ENCODE data around the gene USP24. TPM values are rescaled to one million over a fixed set of nuclear protein-coding genes. Genes with fewer than 3 reads are reported as not detected.

Gene USP24
- polyA plus RNA-seq, 2 donors = 7.4 to 7.6 TPM

DNA sequence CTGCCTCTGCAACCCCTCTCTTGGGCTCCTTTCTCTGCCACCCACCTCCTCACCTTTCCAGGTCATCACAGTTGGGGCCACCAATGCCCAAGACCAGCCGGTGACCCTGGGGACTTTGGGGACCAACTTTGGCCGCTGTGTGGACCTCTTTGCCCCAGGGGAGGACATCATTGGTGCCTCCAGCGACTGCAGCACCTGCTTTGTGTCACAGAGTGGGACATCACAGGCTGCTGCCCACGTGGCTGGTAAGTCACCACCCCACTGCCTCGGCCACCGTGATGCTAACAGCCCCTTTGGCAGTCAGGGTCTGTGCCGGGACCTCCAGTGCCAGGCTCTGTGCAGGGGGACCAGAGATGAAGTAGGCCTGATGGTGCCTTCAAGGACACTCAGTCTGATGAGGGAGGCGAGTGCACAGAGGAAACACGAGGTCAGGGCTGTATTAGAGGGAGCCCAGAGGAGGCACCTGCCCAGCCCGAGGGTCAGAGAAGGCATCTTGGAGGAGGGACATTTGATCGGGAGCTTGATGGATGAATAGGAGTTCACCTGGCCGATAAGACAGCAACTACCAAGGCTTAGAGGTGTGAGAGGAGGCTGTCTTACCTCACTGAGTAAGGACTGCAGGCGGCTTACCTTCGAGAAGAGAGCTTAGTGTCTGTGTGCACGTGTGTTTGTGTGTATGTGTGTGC is 157.8 kb downstream of the USP24 start:
- 91 to 92% methylated on average over 15 of the region's 15 CpGs for WGBS, 2 donors
- H3K4me3 ChIP-seq (ENCODE audit: low read depth in 1 of 2, low read length in 2 of 2) = no peak overlapping the region
- no peaks in the 10 kb centered on the region for H3K9me3 ChIP-seq (ENCODE audit: control insufficient read depth in 2 of 2, insufficient read depth in 1 of 2, low read depth in 1 of 2, low read length in 1 of 2)
- no peak overlapping the region for H3K27ac ChIP-seq (ENCODE audit: low read depth in 2 of 2, low read length in 1 of 2)
- H3K27me3 ChIP-seq (ENCODE audit: control insufficient read depth in 1 of 2, insufficient read depth in 2 of 2, low read length in 2 of 2) = no peaks in the 10 kb centered on the region
- peaks cover 2 to 22% of the 10 kb centered on the region in 2 donors for H3K36me3 ChIP-seq (ENCODE audit: control insufficient read depth in 2 of 2, insufficient read depth in 2 of 2, low read length in 1 of 2)
- peaks cover 0 to 2% of the 10 kb centered on the region in 2 donors for H3K4me1 ChIP-seq (ENCODE audit: control insufficient read depth in 2 of 2, insufficient read depth in 2 of 2, low read length in 1 of 2)

DNA sequence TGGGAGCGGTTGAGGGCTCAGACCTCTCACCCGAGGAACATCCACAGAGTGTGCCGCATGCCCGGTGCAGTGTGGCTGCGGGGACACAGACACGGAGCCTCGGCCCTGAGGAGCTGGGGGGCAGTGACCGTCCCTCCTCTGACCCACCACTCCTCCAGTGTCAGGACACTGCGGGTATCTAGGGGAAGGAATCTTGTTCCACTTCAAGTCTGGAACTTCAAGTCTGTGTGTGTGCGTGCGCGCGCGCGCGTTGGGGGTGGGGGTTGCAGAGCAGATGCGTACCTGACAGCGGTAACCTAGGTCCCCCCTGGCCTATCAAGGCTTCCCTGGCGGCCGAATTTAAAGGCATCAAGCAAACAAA is 158.6 kb downstream of the USP24 start:
- Histone ChIP-seq H3K4me3 (ENCODE audit: low read depth in 1 of 2, low read length in 2 of 2) (no peak overlapping the region), H3K36me3 (ENCODE audit: control insufficient read depth in 2 of 2, insufficient read depth in 2 of 2, low read length in 1 of 2) (peaks cover 2 to 26% of the 10 kb centered on the region in 2 donors), H3K27me3 (ENCODE audit: control insufficient read depth in 1 of 2, insufficient read depth in 2 of 2, low read length in 2 of 2) (no peaks in the 10 kb centered on the region), H3K9me3 (ENCODE audit: control insufficient read depth in 2 of 2, insufficient read depth in 1 of 2, low read depth in 1 of 2, low read length in 1 of 2) (no peaks in the 10 kb centered on the region), H3K4me1 (ENCODE audit: control insufficient read depth in 2 of 2, insufficient read depth in 2 of 2, low read length in 1 of 2) (peaks cover 0 to 2% of the 10 kb centered on the region in 2 donors), H3K27ac (ENCODE audit: low read depth in 2 of 2, low read length in 1 of 2) (no peak overlapping the region)
- 95% methylated on average over 20 of the region's 20 CpGs for WGBS, 2 donors

DNA sequence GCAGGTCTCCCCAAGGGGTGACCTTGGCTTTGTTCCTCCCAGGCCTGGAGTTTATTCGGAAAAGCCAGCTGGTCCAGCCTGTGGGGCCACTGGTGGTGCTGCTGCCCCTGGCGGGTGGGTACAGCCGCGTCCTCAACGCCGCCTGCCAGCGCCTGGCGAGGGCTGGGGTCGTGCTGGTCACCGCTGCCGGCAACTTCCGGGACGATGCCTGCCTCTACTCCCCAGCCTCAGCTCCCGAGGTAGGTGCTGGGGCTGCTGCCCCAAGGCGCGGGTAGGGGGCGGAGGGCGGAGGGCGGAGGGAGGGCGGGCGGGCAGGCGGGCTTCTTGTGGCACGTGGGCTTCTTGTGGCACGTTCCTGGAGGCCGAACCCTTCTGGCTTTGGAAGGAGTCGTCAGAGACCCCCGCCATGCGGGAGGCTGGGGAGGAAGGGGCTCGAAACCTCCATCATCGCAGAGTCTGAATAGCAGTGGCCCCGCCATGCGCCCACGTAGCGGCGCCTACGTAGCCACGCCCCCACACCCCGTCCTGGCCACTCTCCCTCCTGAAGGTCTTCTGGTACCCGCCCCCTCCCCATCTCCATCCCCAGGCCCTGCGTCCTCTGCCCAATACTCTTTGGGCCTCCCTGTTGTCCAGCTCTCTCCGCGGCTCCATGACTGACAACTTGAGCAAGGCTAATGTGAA is 159.1 kb downstream of the USP24 start:
- WGBS, 2 donors = 88 to 91% methylated on average over 39 to 42 of the region's 42 CpGs
- no peak overlapping the region for H3K4me3 ChIP-seq (ENCODE audit: low read depth in 1 of 2, low read length in 2 of 2)
- H3K27me3 ChIP-seq (ENCODE audit: control insufficient read depth in 1 of 2, insufficient read depth in 2 of 2, low read length in 2 of 2) = no peaks in the 10 kb centered on the region
- H3K9me3 ChIP-seq (ENCODE audit: control insufficient read depth in 2 of 2, insufficient read depth in 1 of 2, low read depth in 1 of 2, low read length in 1 of 2) = no peaks in the 10 kb centered on the region
- no peak overlapping the region for H3K27ac ChIP-seq (ENCODE audit: low read depth in 2 of 2, low read length in 1 of 2)
- H3K36me3 ChIP-seq (ENCODE audit: control insufficient read depth in 2 of 2, insufficient read depth in 2 of 2, low read length in 1 of 2) = peaks cover 2 to 21% of the 10 kb centered on the region in 2 donors
- peaks cover 0 to 2% of the 10 kb centered on the region in 2 donors for H3K4me1 ChIP-seq (ENCODE audit: control insufficient read depth in 2 of 2, insufficient read depth in 2 of 2, low read length in 1 of 2)

DNA sequence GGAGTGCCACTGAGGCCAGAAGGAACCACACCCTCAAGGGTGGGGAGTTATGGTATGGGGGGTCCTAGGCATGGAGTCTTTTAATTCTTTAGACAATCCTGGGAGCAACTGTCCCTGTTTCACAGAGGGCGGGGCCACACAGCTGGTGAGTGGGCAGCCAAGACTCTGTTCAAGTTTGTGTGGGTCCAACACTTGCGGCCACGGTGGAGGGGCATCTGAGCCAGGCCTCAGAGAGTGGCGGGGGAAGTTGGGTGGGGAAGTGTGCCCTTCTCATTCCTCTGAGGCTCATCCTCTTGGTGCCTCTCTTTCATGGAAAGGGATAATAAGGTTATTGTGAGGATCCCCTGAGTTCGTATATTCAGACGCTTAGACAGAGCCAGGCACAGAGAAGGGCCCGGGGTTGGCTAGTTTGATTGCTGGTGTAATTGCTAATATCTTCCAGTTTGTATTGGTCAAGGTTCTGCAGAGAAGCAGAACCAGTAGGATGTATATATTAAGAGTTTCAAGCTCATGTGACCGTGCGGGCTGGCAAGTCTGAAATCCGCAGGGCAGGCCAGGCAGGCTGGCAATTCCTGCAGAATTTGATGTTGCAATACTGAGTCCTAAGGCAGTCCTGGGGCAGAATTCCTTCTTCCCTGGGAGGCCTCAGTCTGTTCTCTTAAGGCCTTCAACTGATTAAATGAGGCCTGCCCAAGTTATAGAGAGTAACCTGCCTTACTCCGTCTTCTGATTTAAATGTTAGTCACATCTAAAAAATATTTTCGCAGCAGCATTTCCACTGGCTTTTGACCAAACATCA is 159.9 kb downstream of the USP24 start:
- no peak overlapping the region for H3K27ac ChIP-seq (ENCODE audit: low read depth in 2 of 2, low read length in 1 of 2)
- H3K9me3 ChIP-seq (ENCODE audit: control insufficient read depth in 2 of 2, insufficient read depth in 1 of 2, low read depth in 1 of 2, low read length in 1 of 2) = no peaks in the 10 kb centered on the region
- H3K4me3 ChIP-seq (ENCODE audit: low read depth in 1 of 2, low read length in 2 of 2) = no peak overlapping the region
- peaks cover 0 to 2% of the 10 kb centered on the region in 2 donors for H3K4me1 ChIP-seq (ENCODE audit: control insufficient read depth in 2 of 2, insufficient read depth in 2 of 2, low read length in 1 of 2)
- 86 to 88% methylated on average over 12 of the region's 12 CpGs for WGBS, 2 donors
- peaks cover 2 to 21% of the 10 kb centered on the region in 2 donors for H3K36me3 ChIP-seq (ENCODE audit: control insufficient read depth in 2 of 2, insufficient read depth in 2 of 2, low read length in 1 of 2)
- H3K27me3 ChIP-seq (ENCODE audit: control insufficient read depth in 1 of 2, insufficient read depth in 2 of 2, low read length in 2 of 2) = no peaks in the 10 kb centered on the region

DNA sequence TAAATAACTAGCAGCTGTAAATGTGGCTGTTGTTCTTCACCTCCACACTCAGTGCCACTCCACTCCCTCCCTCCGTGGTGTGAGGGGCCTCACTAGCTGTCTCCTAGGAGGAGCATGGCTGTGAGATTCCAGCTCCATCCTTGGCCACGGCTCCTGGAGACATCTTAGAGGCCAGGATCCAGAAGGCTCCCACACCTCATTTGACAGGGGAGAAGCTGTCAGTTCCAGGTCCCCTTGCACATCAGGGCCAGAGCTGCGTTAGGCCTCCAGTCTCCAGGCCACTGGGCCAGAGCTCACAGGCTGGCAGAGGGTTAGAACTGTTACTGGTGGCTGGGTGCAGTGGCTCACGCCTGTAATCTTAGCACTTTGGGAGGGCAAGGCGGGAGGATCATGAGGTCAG is 160.8 kb downstream of the USP24 start:
- Histone ChIP-seq H3K4me1 (ENCODE audit: control insufficient read depth in 2 of 2, insufficient read depth in 2 of 2, low read length in 1 of 2) (no peaks in the 10 kb centered on the region), H3K36me3 (ENCODE audit: control insufficient read depth in 2 of 2, insufficient read depth in 2 of 2, low read length in 1 of 2) (peaks cover 2 to 19% of the 10 kb centered on the region in 2 donors), H3K9me3 (ENCODE audit: control insufficient read depth in 2 of 2, insufficient read depth in 1 of 2, low read depth in 1 of 2, low read length in 1 of 2) (no peaks in the 10 kb centered on the region), H3K27ac (ENCODE audit: low read depth in 2 of 2, low read length in 1 of 2) (no peak overlapping the region), H3K4me3 (ENCODE audit: low read depth in 1 of 2, low read length in 2 of 2) (no peak overlapping the region), H3K27me3 (ENCODE audit: control insufficient read depth in 1 of 2, insufficient read depth in 2 of 2, low read length in 2 of 2) (no peaks in the 10 kb centered on the region)
- WGBS, 2 donors = 92 to 94% methylated on average over 5 of the region's 5 CpGs

DNA sequence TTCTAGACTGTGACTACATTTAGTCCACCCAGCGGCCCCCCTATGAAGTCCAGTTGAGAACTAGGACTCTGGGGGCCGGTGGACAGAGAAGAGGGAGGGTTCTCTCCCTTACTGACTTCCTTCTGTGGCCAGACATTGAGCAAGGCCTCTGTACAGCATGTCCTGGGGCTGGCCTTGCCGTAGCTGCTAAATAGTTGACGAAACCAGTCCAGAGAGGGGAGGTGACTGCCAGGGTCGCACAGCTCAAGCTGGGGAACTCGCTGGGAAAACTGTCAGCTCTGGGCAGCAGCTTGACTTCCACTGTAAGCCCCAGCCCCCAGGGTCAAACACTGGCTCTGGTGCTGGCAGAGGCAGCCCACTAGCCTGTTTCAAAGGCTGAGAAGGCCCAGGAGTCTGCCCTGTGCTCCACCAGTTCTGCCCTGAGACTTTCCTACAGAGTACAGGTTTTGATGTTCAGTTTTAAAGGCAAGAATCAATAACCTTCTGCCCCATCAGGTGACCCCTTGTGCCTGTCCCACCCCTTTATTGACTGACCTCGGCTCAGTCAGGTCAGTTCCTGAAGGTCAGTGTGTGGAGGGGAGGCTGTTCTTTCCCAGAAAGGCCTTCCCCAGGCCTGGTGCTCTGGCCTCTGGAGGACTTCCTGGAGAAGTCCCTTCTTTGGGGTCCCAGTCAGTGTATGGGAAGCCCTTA is 161.8 kb downstream of the USP24 start:
- H3K4me1 ChIP-seq (ENCODE audit: control insufficient read depth in 2 of 2, insufficient read depth in 2 of 2, low read length in 1 of 2) = no peaks in the 10 kb centered on the region
- no peak overlapping the region for H3K4me3 ChIP-seq (ENCODE audit: low read depth in 1 of 2, low read length in 2 of 2)
- H3K27me3 ChIP-seq (ENCODE audit: control insufficient read depth in 1 of 2, insufficient read depth in 2 of 2, low read length in 2 of 2) = no peaks in the 10 kb centered on the region
- H3K36me3 ChIP-seq (ENCODE audit: control insufficient read depth in 2 of 2, insufficient read depth in 2 of 2, low read length in 1 of 2) = peaks cover 2 to 13% of the 10 kb centered on the region in 2 donors
- H3K9me3 ChIP-seq (ENCODE audit: control insufficient read depth in 2 of 2, insufficient read depth in 1 of 2, low read depth in 1 of 2, low read length in 1 of 2) = no peaks in the 10 kb centered on the region
- no peak overlapping the region for H3K27ac ChIP-seq (ENCODE audit: low read depth in 2 of 2, low read length in 1 of 2)
- WGBS, 2 donors = 58 to 61% methylated on average over 7 of the region's 7 CpGs

DNA sequence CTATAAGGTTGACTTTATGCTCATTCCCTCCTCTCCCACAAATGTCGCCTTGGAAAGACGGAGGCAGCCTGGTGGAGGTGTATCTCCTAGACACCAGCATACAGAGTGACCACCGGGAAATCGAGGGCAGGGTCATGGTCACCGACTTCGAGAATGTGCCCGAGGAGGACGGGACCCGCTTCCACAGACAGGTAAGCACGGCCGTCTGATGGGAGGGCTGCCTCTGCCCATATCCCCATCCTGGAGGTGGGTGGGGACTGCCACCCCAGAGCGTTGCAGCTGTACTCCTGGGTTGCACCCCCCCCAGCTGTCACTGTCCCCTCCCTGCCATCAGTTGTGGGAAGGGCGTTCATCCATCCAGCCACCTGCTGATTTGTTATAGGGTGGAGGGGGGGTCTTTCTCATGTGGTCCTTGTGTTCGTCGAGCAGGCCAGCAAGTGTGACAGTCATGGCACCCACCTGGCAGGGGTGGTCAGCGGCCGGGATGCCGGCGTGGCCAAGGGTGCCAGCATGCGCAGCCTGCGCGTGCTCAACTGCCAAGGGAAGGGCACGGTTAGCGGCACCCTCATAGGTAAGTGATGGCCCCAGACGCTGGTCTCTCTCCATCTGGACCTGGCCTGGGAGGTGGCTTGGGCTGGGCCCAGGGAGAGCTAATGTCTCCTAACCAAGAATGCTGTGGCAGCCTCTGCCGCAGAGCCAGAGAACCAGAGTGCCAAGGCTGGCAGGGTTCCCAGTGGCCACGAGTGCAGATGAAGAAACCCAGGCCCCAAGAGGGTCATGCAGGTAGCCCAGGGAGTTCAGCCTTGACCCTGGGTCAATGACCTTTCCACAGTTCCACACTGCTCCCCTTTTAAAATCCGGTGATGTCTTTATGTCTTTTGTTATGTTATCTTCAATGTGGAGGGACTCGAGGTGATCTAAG is 162.7 kb downstream of the USP24 start:
- Histone ChIP-seq H3K9me3 (ENCODE audit: control insufficient read depth in 2 of 2, insufficient read depth in 1 of 2, low read depth in 1 of 2, low read length in 1 of 2) (no peaks in the 10 kb centered on the region), H3K4me1 (ENCODE audit: control insufficient read depth in 2 of 2, insufficient read depth in 2 of 2, low read length in 1 of 2) (no peaks in the 10 kb centered on the region), H3K4me3 (ENCODE audit: low read depth in 1 of 2, low read length in 2 of 2) (no peak overlapping the region), H3K36me3 (ENCODE audit: control insufficient read depth in 2 of 2, insufficient read depth in 2 of 2, low read length in 1 of 2) (peaks cover 2 to 12% of the 10 kb centered on the region in 2 donors), H3K27ac (ENCODE audit: low read depth in 2 of 2, low read length in 1 of 2) (no peak overlapping the region), H3K27me3 (ENCODE audit: control insufficient read depth in 1 of 2, insufficient read depth in 2 of 2, low read length in 2 of 2) (no peaks in the 10 kb centered on the region)
- 89% methylated on average over 28 to 29 of the region's 29 CpGs for WGBS, 2 donors

DNA sequence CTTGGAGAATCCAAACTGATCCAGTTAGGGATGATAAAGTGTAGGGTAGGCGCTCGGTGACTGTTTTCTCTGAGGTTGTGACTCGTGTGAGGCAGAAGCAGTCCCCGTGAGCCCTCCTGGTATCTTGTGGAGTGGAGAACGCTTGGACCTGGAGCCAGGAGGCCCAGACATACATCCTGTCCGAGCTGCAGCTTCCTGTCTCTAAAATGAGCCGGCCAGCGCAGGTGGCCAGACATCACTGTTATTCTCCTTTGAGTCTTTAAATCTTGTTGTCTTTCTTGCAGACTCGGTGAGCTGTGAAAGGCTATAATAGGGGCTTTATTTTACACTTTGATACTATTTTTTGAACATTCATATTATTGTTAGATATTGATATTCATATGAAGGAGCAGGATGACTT is 163.5 kb downstream of the USP24 start:
- no peaks in the 10 kb centered on the region for H3K4me1 ChIP-seq (ENCODE audit: control insufficient read depth in 2 of 2, insufficient read depth in 2 of 2, low read length in 1 of 2)
- H3K27ac ChIP-seq (ENCODE audit: low read depth in 2 of 2, low read length in 1 of 2) = no peak overlapping the region
- no peaks in the 10 kb centered on the region for H3K27me3 ChIP-seq (ENCODE audit: control insufficient read depth in 1 of 2, insufficient read depth in 2 of 2, low read length in 2 of 2)
- H3K36me3 ChIP-seq (ENCODE audit: control insufficient read depth in 2 of 2, insufficient read depth in 2 of 2, low read length in 1 of 2) = peaks cover 2 to 13% of the 10 kb centered on the region in 2 donors
- no peaks in the 10 kb centered on the region for H3K9me3 ChIP-seq (ENCODE audit: control insufficient read depth in 2 of 2, insufficient read depth in 1 of 2, low read depth in 1 of 2, low read length in 1 of 2)
- 68 to 79% methylated on average over 9 of the region's 9 CpGs for WGBS, 2 donors
- no peak overlapping the region for H3K4me3 ChIP-seq (ENCODE audit: low read depth in 1 of 2, low read length in 2 of 2)

All from esophagus (tissue), 2 donors.